Activated T-helper 2 cell treated with anti-CD3 and anti-CD28 coated beads, Interferon-gamma antibody, Interleukin-2, Interleukin-4, amounts not matched to agents 10 μg/mL and 5 μg/mL and 100 μg/mL, durations not matched to agents 14 hours and 24 hours and 36 hours (primary cell): ENCODE measurements around the gene MYO5C. TPM values are rescaled to one million over a fixed set of nuclear protein-coding genes. Genes with fewer than 3 reads are reported as not detected.
"Not testable (repeated sequence)": the region's sequence is repeated elsewhere in the genome, so short reads cannot be mapped to it uniquely, and the experiment has no call there.

Experiments used
- DNase-seq: peaks from one replicate; pipeline ENCODE4 v3.0.0; 2021; ENCODE audit warnings: low spot score
- H3K27ac Mint-ChIP-seq: one replicate; pipeline ENCODE4 v1.8.0; 2021; ENCODE audit warnings: mixed read lengths
- H3K27me3 Mint-ChIP-seq: one replicate; pipeline ENCODE4 v1.8.0; 2021; ENCODE audit warnings: low read depth, mixed read lengths
- H3K36me3 Mint-ChIP-seq: one replicate; pipeline ENCODE4 v1.8.0; 2021; ENCODE audit warnings: low read depth, mixed read lengths
- H3K4me1 Mint-ChIP-seq: one replicate; pipeline ENCODE4 v1.8.0; 2021; ENCODE audit warnings: low read depth, mixed read lengths
- H3K4me3 Mint-ChIP-seq: one replicate; pipeline ENCODE4 v1.8.0; 2021; ENCODE audit warnings: low read depth, mild to moderate bottlenecking, moderate library complexity, mixed read lengths
- H3K9me3 Mint-ChIP-seq: one replicate; pipeline ENCODE4 v1.8.0; 2021; ENCODE audit warnings: mixed read lengths
- intact Hi-C: fragments of 100-400 bp; cut with micrococcal nuclease; formaldehyde crosslinking; loops from one replicate; pipeline ENCODE4 v1.15.1; 2023
- total RNA-seq: library from RNA; stranded (reverse); gene quantifications from 2 replicates; pipeline ENCODE4 v1.2.3, GENCODE V29; 2022

The MYO5C gene
- total RNA-seq, 1 donor from 2014 or later = 0.32 TPM

DNA sequence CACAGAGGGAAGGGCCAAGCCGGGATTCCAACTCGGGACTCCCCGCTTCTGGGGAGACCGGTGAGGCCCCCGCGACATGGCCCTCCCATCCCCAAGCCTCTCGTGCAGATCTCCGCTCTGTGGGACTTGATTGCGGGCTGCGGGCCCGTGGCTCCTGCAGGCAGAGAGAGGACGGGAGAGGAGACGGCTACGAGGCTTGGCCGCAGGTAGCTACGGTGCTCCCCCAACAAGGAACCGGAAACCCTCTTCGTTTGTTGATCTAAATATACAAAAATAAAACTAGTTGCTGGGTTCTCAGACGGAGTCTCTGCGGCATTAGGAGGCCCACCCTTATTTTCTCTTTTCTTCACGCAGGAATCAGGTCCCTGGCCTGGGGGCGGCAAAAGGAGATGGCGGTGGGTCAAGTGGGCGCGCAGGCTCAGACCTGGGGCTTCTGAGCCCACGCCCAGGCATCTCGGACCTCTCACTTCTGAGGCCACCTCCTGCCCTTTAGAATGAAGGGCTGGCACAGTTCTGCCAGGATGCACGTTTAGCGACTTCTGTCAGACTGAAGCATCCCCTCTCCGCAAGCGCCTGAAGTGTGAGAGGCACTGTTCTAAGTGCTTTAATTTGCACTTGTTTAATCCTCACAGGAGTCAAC is 115.3 kb downstream of the MYO5C start:
- Mint-ChIP-seq H3K4me3 (peak overlapping the region; percentile 85), H3K36me3 (peaks cover 6% of the 10 kb centered on the region), H3K27ac (peak overlapping the region; percentile 82), H3K9me3 (no peaks in the 10 kb centered on the region), H3K4me1 (peaks cover 32% of the 10 kb centered on the region), H3K27me3 (no peaks in the 10 kb centered on the region)
- DNase-seq = no peak
- intact Hi-C loops = no loop called here

DNA sequence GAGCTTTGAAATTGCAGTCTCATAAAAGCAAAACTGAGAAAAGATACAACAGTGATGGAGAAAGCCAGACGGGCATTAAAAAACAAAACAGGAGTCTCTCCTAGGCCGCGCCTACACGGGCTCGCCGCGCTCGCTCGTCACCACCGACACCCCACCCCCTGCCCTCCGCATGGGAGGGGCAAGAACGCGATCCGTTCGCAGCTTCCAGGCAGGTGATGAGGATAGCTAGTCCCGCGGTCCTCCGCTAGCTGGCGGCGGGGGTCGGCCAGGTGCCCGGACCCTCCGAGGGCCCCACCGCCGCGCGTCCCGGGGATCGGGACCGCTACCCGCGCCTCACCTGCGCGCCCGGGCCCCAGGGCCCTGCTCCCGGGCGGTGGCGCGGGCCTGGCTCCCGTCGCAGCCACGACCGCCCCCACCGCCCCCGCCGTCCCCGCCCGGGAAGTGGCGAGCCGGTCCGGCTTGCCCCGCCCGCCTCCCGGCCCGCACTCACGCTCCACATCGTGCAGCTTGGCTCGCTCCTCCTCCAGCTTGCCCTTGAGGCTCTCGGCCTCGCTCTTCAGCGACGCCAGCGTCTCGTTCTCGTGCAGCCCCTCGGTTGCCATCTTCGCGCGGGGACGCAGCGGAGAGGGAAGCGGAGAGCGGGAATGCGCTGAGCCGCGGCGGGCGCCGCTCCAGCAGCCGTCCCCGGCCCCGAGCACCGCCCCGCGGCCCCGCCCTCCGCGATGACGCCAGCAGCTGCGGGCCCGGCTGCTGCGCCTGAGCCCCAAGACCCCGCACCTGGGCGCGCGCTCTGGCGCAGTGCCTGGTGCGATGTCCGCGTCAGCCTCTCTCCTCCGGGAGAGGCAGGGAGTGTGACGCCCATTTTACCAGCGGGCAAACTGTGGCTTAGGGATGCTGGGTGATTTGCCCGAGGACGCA is 116.1 kb downstream of the MYO5C start:
- peak overlapping the region; percentile 92 for H3K4me3 Mint-ChIP-seq
- DNase-seq = peak; percentile 90
- peaks cover 32% of the 10 kb centered on the region for H3K4me1 Mint-ChIP-seq
- H3K27ac Mint-ChIP-seq = peak overlapping the region; percentile 96
- no peaks in the 10 kb centered on the region for H3K27me3 Mint-ChIP-seq
- intact Hi-C loops = loop anchor here (2.0 kb wide), 1 partner anchor 47 kb away; no protein-coding TSS in a partner anchor
- H3K36me3 Mint-ChIP-seq = peaks cover 6% of the 10 kb centered on the region
- H3K9me3 Mint-ChIP-seq = no peaks in the 10 kb centered on the region

DNA sequence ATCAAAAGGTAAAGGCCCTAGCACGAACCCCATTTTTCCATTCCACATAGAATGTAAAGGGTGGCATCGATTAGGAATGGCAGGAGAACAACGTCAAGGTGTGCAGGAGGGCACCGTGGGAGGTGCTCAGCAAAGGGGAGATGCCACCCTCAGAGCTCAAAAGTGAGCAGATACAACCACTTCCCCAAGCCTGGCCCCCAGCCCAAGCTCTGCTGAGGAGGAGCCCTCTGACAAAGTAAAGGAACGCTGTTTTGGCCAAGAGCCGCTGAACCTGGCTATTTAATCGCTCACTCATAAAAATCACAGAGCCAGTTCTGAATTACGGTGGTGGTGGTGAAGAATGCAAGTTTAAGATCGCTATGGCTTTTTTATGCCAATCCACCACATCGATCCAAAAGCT is 116.8 kb downstream of the MYO5C start:
- Mint-ChIP-seq H3K36me3 (peaks cover 6% of the 10 kb centered on the region), H3K27ac (peak overlapping the region; percentile 96), H3K27me3 (no peaks in the 10 kb centered on the region), H3K9me3 (no peaks in the 10 kb centered on the region), H3K4me3 (peak overlapping the region; percentile 92), H3K4me1 (peaks cover 34% of the 10 kb centered on the region)
- intact Hi-C loops = loop anchor here (2.0 kb wide), 1 partner anchor 48 kb away; no protein-coding TSS in a partner anchor
- no peak for DNase-seq

DNA sequence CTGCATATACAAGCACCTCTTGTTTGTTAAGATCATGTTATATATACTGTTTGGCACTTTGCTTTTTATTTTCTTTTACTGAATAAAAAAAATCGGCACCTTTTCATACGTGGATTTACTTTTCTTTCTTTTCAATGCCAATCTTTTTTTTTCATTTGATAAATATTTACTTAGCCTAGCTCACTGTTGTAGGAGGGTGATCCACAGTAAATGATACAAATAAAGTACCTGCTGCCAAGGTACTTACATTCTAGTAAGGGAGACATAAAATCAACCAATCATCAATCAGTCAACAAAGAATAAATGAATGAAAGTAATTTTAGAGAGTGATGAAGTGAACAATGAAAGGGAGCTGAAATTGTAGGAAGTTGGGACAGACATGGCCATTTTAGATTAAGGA is 122.7 kb downstream of the MYO5C start:
- intact Hi-C loops = no loop called here
- Mint-ChIP-seq H3K27ac (no peak overlapping the region), H3K9me3 (no peaks in the 10 kb centered on the region), H3K4me1 (peaks cover 28% of the 10 kb centered on the region), H3K27me3 (no peaks in the 10 kb centered on the region), H3K36me3 (peaks cover 7% of the 10 kb centered on the region), H3K4me3 (no peak overlapping the region)
- no peak for DNase-seq

DNA sequence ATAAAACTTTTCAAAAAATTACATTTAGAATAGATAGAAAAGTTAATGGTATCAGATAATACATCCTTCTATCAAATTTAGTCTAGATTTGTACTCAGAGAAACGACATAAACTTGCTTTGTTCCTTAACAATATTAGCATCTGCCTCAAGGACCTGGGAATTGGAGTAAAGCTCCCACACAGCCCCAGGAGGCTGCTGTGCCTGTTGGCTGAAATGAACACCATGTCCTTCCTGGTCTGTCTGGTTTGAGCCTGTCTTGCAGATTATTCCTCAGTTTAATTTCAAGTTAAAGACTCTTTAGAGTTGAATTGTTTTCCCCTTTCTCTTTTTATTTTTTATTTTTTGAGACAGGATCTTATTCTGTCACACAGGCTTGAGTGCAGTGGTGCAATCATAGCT is 123.8 kb downstream of the MYO5C start:
- H3K27ac Mint-ChIP-seq = no peak overlapping the region
- no peaks in the 10 kb centered on the region for H3K27me3 Mint-ChIP-seq
- peaks cover 26% of the 10 kb centered on the region for H3K4me1 Mint-ChIP-seq
- H3K9me3 Mint-ChIP-seq = no peaks in the 10 kb centered on the region
- intact Hi-C loops = no loop called here
- DNase-seq = no peak
- H3K4me3 Mint-ChIP-seq = no peak overlapping the region
- peaks cover 7% of the 10 kb centered on the region for H3K36me3 Mint-ChIP-seq

DNA sequence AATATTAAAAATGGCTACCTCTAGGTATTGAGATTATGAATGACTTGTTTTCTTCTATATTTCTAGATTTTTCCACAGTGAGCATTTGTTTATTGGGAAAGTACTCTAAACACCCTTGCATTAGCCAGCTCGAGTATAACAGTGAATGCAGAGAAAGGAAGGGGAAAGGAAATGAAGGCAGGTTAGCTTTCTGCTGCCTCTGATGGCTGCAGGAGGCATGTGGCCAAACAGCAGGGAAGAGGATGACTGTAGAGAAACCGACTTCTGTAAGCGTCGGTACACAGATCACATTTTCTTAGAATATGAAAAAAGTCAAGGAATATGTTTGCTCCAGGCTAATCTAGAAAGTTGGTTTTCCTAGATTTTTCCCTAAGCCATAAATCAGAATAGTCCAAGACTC is 124.2 kb downstream of the MYO5C start:
- Mint-ChIP-seq H3K27me3 (no peaks in the 10 kb centered on the region), H3K27ac (peak overlapping the region; percentile 42), H3K4me3 (no peak overlapping the region), H3K9me3 (no peaks in the 10 kb centered on the region), H3K36me3 (peaks cover 6% of the 10 kb centered on the region), H3K4me1 (peaks cover 26% of the 10 kb centered on the region)
- intact Hi-C loops = no loop called here
- DNase-seq = no peak

DNA sequence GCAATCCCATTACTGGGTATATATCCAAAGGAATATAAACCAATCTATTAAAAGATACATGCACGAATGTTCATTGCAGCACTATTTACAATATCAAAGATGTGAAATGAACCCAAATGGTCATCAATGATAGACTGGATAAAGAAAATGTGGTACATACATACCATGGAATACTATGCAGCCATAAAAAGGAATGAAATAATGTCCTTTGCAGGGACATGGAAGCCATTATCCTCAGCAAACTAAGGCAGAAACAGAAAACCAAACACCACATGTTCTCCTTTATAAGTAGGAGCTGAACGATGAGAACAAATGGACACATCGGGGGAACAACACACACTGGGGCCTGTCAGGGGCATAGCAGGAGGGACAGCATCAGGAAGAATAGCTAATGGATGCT is 125.4 kb downstream of the MYO5C start:
- H3K9me3 Mint-ChIP-seq, H3K4me3 Mint-ChIP-seq, H3K27me3 Mint-ChIP-seq, H3K36me3 Mint-ChIP-seq, H3K27ac Mint-ChIP-seq, DNase-seq, intact Hi-C loops: not testable (repeated sequence)
- peaks cover 34% of the 10 kb centered on the region for H3K4me1 Mint-ChIP-seq

DNA sequence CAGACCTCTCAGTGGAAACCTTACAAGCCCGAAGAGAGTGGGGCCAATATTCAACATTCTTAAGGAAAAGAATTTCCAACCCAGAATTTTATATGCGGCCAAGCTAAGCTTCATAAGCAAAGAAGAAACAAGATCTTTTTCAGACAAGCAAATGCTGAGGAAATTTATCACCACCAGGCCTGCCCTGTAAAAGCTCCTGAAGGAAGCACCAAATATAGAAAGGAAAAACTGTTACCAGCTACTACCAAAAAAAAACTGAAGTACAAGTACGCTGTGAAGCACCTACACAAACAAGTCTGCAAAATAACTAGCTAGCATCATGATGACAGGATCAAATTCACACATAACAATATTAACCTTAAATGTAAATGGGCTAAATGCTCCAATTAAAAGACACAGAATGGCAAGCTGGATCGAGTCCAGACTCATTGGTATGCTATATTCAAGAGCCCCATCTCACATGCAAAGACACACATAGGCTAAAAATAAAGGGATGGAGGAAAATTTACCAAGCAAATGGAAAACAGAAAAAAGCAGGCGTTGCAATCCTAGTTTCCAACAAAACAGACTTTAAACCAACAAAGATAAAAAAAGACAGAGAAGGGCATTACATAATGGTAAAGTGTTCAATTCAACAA is 130.0 kb downstream of the MYO5C start:
- H3K4me3 Mint-ChIP-seq, H3K27ac Mint-ChIP-seq, H3K9me3 Mint-ChIP-seq, DNase-seq, intact Hi-C loops, H3K27me3 Mint-ChIP-seq: not testable (repeated sequence)
- Mint-ChIP-seq H3K4me1 (peaks cover 31% of the 10 kb centered on the region), H3K36me3 (peaks cover 27% of the 10 kb centered on the region)

DNA sequence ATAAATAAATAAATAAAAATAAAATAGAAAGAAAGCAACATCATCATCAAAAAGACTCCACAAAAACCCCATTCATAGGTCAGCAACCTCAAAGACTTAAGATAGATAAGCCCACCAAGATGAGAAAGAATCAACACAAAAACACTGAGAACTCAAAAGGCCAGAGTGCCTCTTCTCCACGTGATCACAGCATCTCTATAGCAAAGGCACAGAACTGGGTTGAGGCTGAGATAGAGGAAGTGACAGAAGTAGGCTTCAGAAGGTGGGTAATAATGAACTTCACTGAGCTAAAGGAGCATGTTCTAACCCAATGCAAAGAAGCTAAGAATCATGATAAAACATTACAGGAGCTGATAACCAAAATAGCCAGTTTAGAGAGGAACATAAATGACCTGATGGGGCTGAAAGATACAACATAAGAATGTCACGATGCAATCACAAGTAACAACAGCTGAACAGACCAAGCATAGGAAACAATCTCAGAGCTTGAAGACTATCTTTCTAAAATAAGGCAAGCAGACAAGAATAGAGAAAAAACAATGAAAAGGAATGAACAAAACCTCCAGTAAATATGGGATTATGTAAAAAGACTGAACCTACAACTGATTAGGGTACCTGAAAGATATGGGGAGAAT is 130.9 kb downstream of the MYO5C start:
- peaks cover 26% of the 10 kb centered on the region for H3K4me1 Mint-ChIP-seq
- H3K36me3 Mint-ChIP-seq = peaks cover 29% of the 10 kb centered on the region
- no peak overlapping the region for H3K4me3 Mint-ChIP-seq
- H3K27me3 Mint-ChIP-seq = no peaks in the 10 kb centered on the region
- H3K9me3 Mint-ChIP-seq = no peaks in the 10 kb centered on the region
- H3K27ac Mint-ChIP-seq = no peak overlapping the region
- intact Hi-C loops = no loop called here
- DNase-seq = no peak

DNA sequence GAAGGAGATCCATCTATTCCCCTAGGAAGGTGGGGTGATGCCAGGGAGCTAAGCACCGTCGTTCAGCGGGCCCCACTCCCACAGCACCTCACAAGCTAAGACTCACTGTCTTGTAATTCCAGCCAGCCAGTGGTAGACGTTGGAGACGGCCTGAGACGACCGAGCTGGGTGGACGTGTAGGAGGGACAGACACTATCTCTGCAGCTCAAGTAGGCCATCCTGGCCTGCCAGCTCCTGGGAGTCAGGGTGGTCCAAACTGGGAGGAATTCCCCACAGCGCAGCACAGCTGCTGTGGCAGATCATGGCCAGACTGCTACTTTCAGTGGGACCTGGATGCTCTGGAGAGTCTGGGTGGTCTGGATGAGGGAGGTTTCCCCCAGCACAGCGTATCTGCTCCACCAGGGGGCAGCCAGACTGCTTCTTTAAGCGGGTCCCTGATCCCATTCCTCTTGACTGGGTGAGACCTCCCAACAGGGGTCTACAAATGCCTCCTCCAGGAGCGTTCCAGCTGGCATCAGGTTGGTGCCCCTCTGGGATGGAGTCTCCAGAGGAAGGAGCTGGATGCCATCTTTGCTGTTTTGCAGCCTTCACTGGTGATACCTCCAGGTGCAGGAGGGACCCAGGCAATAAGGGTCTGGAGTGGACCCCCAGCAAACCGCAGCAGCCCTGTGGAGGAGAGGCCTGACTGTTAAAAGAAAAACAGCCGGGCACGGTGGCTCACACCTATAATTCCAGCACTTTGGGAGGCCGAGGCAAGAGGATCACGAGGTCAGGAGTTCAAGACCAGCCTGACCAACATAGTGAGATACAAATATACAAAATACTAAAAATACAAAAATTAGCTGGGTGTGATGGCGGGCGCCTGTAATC is 132.0 kb downstream of the MYO5C start:
- no peak for DNase-seq
- Mint-ChIP-seq H3K4me1 (peaks cover 23% of the 10 kb centered on the region), H3K27me3 (no peaks in the 10 kb centered on the region), H3K4me3 (no peak overlapping the region), H3K36me3 (peaks cover 35% of the 10 kb centered on the region), H3K27ac (no peak overlapping the region), H3K9me3 (no peaks in the 10 kb centered on the region)
- intact Hi-C loops = no loop called here

DNA sequence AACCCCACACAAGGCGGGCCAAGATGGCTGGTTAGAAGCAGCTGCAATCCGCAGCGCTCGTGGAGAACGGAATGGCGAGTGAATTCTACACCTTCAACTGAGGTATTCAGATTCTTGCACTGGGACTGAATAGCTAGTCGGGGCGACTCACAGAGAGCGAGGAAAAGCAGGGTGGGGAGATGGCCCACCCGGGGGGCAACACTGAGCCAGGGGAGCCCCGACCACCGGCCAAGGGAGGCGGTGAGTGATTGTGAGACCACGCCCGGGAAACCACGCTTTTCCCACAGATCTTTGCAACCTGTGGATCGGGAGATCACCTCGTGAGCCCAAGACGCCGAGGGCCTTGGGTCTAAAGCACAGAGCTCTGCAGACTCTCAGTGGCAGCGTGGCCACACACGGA is 132.7 kb downstream of the MYO5C start:
- Mint-ChIP-seq H3K36me3 (peaks cover 36% of the 10 kb centered on the region), H3K27me3 (no peaks in the 10 kb centered on the region), H3K27ac (no peak overlapping the region), H3K4me3 (no peak overlapping the region), H3K4me1 (peaks cover 23% of the 10 kb centered on the region), H3K9me3 (no peaks in the 10 kb centered on the region)
- DNase-seq = no peak
- intact Hi-C loops = no loop called here

DNA sequence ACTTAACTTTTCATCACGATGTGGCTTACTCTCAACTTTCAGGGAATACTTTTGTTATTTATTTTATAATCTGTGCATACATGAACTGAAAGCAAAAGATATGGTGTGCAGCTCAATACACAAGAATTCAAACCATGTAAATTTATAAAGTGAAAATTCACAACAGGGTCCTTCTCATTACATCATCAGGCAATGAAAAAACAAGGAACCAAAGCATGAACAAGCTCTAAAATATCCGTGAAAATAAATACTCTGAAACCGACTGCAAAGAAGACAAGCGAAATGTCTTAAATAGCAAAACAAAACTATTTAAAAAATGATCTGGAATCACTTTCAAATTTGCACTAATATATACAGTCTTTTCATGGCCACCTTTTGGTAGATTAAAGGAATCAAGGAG is 133.3 kb downstream of the MYO5C start:
- no peak overlapping the region for H3K4me3 Mint-ChIP-seq
- peaks cover 23% of the 10 kb centered on the region for H3K4me1 Mint-ChIP-seq
- H3K36me3 Mint-ChIP-seq = peaks cover 36% of the 10 kb centered on the region
- H3K9me3 Mint-ChIP-seq = no peaks in the 10 kb centered on the region
- no peak overlapping the region for H3K27ac Mint-ChIP-seq
- DNase-seq = no peak
- intact Hi-C loops = no loop called here
- no peaks in the 10 kb centered on the region for H3K27me3 Mint-ChIP-seq
